Stomach (tissue), 4 donors: Measurements from ENCODE around the gene OR4N5.

ENCODE experiments used
- POLR2A ChIP-seq, 4 donors: fragments of 450-650 bp; IDR thresholded peaks; one replicate each; pipeline ENCODE4 v1.6.1; 2016; ENCODE audit warnings: antibody characterized with exemption in 4 of 4, control low read depth in 2 of 4, mild to moderate bottlenecking in 1 of 4, moderate library complexity in 1 of 4
- POLR2AphosphoS5 ChIP-seq, 3 donors: sonication (generic); formaldehyde crosslinking; IDR thresholded peaks; one replicate each; pipeline ENCODE4 v1.6.1; 2016; ENCODE audit warnings: antibody characterized with exemption in 3 of 3
- TF ChIP-seq, protein P1 (sequence below), 7 experiments: fragments of 450-650 bp in 4 of 7; fragments of 200-600 bp in 3 of 7; sonication (generic) in 3 of 7; IDR thresholded peaks; one replicate each; pipeline ENCODE4 v1.5.1; 2016 to 2019; ENCODE audit warnings: antibody characterized with exemption in 7 of 7, control low read depth in 2 of 7, mild to moderate bottlenecking in 1 of 7

DNA sequence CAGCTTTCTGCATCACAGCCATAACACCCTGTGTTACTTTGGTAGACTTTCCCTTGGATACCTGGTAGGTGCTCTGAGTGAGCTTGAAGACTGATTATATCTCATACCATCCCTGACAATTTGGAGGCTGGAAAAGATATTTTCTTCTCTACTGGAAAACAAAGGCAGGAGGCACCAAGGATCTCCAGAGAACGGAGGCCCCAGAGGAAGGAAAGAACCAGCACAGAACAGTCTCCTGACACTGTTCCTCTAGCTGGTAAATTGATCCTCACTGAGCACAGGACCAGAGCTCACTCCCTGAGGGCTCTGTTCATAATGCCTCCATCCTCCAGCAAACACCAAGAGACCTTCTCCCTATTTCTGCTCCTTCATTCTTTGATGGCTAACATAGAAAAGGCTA lies 52.0 kb downstream of the OR4N5 start, which contains the start of gene OR11G2:
- TF ChIP-seq POLR2AphosphoS5 (IDR thresholded peaks at IDR 0.05) (no peak), POLR2A (IDR thresholded peaks at IDR 0.05) (no peak)
- TF ChIP-seq, protein P1, sequence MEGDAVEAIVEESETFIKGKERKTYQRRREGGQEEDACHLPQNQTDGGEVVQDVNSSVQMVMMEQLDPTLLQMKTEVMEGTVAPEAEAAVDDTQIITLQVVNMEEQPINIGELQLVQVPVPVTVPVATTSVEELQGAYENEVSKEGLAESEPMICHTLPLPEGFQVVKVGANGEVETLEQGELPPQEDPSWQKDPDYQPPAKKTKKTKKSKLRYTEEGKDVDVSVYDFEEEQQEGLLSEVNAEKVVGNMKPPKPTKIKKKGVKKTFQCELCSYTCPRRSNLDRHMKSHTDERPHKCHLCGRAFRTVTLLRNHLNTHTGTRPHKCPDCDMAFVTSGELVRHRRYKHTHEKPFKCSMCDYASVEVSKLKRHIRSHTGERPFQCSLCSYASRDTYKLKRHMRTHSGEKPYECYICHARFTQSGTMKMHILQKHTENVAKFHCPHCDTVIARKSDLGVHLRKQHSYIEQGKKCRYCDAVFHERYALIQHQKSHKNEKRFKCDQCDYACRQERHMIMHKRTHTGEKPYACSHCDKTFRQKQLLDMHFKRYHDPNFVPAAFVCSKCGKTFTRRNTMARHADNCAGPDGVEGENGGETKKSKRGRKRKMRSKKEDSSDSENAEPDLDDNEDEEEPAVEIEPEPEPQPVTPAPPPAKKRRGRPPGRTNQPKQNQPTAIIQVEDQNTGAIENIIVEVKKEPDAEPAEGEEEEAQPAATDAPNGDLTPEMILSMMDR (IDR thresholded peaks at IDR 0.05), result no peak
